Measurements from ENCODE around the gene NRM.
"Not testable (repeated sequence)": the region's sequence is repeated elsewhere in the genome, so short reads cannot be mapped to it uniquely, and the experiment has no call there.

Gene NRM

DNA sequence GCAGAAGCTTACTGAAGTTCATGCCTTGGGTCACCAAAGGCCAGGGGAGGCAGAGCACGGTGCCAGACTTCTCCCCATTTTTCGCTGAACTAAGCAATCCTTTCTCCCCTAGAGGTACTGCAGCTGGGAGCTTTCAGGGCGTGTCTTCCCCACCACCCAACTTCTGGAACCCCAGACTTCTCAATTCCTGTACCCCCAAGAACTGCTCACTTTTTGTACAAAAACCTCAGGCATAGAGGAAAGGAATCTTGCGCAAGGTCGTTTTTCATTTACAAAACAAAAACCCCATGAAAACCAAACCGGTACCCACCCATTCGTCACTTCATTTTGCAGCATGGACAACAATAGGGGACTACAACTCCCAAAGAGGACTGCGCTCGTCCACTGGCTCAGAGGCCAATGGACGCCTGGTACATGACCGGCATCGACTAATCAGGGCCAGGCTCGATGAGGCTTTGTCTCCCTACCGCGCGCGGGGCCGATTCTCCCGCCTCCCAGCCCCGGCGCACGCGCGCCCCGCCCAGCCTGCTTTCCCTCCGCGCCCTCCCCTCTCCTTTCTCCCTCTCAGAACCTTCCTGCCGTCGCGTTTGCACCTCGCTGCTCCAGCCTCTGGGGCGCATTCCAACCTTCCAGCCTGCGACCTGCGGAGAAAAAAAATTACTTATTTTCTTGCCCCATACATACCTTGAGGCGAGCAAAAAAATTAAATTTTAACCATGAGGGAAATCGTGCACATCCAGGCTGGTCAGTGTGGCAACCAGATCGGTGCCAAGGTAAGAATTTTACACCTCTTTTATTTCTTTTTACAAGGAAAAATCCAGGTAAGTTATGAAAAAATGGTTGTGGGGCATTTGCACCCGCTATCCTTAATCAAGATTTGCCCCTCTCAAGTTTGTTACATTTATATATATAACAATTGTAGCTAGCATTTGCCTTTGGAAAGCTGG, 29.3 kb upstream of the NRM start, which contains the start of gene TUBB:
TUBB (plus strand) TSS at position 562 of the 947 bp plus-strand sequence; CDS start at position 717, 155 bp downstream.
- peak; percentile 72 for FAIRE-seq

DNA sequence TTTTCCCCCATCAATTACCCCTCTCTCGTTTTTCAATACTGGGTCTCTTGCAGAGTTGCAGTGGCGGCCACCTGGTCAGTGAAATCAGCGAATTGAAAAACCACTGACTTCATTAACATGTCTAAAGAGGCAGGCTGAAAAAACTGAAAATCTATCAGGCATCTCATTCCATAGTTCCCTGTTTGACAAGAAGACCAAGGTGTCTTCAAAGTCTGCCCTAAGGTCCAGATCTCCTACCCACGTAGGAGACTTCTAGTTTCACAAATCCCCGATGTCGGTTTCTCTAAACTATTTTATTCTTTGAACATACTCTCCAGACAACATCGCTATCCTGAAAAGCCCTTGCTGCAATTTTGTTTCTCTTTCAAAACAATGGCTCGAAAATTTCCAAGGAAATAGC, 28.6 kb upstream of the NRM start:
- FAIRE-seq = no peak

DNA sequence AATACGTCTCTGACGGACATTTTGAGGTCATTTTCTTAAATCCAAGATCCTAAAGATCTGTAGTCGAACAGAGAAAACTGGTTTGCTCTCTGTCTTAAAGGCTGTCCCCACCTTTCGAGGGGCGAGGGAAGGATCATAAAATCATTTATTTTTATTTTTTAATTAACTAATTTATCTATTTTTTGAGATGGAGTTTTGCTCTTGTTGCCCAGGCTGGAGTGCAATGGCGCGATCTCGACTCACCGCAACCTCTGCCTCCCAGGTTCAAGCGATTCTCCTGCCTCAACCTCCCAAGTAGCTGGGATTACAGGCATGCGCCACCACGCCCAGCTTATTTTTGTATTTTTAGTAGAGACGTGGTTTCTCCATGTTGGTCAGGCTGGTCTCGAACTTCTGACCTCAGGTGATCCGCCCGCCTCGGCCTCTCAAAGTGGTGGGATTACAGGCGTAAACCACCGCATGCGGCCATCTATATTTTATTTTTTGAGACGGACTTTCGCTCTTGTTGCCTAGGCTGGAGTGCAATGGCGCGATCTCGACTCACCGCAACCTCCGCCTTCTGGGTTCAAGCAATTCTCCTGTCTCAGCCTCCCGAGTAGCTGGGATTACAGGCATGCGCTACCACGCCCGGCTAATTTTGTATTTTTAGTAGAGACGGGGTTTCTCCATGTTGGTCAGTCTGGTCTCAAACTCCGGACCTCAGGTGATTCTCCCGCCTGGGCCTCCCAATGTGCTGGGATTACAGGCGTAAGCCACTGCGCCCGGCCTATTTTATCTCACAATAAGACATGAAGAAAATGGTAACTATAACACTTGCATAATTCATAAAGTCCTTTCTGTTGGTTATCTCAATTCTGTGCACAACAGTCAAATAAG, 27.3 kb upstream of the NRM start:
- FAIRE-seq = not testable (repeated sequence)

DNA sequence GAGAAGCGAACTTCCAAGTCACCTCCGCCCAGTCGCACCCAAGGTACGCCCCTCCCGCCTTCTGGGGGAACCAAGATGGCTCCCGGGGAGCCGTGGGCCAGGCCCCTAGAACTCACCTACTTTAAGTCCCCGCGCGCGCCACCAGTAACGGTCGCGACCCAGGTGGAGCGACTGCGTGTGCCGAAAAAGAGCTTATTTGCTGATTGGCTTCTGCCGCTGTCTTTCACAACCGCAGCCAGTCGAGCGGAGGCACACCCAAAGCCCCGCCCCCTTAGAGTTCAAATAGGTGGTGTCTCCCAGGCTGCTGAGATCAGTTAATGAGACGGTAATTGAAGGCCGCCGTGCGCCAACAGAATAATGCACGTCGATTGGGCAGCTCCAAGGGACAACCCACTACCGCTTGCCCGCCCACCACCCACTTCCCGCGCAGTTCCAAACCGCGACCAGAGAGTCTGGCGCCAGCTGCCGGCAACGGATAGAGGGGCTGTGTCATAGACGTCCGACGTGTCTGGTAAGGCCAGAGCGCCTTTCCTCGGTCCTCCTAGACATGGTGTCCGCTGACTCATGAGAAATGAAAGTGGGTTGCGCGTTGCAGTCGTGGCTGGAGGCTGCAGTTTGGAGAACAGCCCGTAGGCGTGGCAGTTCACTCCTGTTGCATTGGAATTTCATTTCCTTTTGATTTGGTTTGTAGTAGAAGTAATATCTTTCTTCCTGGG, 26.5 kb upstream of the NRM start, which contains the start of gene MDC1:
MDC1 (minus strand) TSS at position 153 of the 716 bp plus-strand sequence. CDS start 2,106 bp downstream, outside the sequence.
- peak; percentile 99 for FAIRE-seq

- FAIRE-seq = no peak
Observed at GRCh38 chr6:30716879-30717128, 26.0 kb upstream of the NRM start.

GRCh38 chr6:30714263-30714662, 23.5 kb upstream of the NRM start:
- no peak for FAIRE-seq

- FAIRE-seq = no peak
Observed at GRCh38 chr6:30712441-30712945, 21.7 kb upstream of the NRM start.

DNA sequence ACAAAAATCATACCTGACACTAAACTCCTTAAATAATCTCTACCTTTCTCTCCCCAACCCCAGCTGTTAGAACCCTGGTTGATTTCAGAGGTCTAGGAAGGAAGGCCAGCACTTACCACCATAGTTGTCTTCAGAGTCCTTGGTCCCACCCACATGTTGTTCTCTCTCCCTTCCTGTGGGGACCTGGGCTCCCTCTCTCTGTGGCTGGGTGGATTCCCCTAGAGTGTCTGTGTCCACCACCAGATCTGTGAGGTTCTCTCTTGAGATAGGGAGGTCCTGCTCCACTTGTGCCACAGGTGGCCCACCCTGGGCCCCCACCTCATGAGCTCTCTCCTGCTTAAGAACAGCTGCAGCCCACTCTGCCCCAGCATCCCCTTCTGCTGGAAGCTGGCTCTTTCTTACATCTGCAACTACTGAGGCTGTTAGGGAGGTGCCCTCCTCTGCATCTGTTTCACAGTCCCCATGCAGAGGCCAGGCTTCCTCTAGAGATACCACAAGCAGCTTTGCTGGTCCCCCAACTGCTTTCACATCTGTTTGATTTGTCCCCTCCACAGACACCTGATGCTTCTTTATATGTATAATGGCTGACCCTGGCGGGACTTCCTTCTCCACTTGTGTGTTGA, 21.1 kb upstream of the NRM start:
- FAIRE-seq = no peak

DNA sequence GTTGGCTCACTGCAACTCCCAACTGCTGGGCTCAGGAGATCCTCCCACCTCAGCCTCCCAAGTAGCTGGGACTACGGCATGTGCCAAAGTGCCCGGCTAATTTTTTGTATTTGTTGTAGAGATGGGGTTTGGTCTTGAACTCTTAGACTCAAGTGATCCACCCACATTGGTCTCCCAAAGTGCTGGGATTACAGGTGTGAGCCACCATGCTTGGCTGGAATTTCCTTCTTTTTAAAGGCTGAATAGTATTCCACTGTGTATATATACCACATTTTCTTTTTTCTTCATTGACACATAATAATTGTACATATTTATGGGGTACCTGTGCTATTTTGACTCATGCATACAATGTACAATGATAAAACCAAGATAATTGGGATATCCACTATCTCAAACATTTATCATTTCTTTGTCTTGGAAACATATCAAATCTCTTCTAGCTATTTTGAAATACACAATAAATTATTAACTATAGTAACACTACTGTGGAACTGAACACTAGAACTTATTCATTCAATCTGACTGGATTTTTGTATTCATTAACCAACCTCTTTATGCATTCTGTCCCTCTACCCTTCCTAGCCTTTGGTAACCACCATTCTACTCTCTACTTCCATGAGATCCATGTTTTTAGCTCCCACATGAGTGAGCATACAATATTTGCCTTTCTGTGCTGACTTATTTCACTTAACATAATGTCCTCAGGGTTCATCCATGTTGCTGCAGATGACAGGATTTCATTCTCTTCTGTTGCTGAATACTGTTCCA, 18.5 kb upstream of the NRM start:
- no peak for FAIRE-seq

DNA sequence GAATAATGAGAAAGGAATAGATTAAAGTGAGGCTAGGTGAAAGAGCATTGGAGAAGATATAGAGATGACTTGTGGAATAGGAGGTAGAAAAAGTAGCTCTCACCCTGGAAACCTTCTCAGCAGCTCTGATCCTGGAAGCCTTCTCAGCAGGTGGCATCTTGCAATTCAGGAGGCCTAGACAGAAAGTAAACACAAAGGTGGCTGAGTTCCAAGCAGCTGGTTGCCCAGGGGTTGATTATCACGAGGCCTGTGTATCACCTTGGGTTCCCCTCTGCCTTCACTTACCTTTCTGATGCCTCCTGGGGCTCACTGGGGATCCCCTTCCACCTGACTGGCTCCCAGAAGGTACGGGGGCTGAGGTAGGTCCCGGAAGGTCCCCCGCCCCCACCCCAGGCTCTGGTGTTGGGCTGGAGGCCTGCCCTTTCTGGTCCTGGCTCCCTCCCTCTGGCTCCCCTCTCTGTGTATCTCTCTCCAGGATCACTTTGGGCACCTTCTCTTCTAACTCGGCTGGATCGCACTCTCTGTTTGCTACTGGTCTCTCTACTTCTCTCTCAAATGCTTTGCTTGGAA, 16.6 kb upstream of the NRM start:
- no peak for FAIRE-seq

DNA sequence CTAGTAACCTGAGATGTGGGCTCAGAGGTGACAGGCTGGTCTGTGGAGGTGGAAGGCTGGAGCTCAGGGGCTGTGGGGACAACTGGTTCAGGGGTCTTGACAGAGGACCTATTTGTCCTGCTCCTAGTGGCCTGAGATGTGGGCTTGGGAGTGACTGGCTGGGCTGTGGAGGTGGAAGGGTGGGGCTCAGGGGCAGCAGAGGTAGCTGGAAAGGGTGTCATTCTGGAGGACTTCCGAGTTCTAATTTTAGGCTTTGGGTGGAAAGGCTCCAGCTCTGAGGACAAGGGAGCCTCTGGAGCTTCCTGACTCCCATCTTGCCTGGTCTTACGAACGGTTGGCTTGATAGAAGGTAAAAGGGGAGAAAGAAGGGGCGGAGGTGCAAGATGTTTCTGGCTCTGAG, 14.8 kb upstream of the NRM start:
- FAIRE-seq = no peak

DNA sequence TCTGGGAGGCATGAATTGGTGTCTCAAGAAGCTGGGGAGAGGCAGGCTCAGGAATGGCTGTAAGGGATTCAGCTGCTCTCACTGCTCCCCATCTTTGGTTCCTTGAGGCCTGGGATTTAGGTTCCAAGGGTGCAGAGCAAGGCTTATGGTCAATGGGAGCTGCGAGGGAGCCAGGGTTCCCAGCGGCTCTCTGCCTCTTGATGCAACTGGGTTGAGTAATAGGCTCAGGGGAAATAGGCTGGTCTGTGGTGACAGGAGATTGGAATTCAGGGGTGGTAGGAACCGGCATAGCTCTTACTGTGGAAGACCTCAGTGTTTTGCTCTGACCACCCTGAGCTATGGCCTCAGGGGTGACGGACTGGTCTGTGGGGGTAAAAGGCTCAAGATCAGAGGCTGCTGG, 13.0 kb upstream of the NRM start:
- FAIRE-seq = no peak

- no peak for FAIRE-seq
Observed at GRCh38 chr6:30703011-30703410, 12.2 kb upstream of the NRM start.

DNA sequence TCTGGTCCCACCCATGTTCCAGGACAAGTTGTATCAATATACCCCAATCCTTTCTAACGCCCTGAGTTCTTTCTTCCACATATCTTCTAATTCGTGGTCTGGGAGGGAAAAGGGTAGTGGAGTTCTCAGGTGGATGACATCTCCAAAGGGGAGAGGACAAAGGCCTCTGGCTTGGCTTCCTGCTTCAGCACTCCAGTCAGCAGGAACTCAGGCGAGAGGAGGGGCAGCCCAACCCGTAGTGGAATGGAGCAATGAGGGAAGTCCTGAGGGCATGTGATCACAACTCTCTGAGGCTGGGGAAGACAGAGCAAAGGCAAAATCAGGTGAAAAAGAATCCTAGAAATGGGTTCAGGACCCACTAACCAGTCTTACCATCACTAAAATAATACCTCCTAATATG, 9.6 kb upstream of the NRM start:
- FAIRE-seq = no peak

GRCh38 chr6:30696432-30696831, 5.6 kb upstream of the NRM start:
- no peak for FAIRE-seq

GRCh38 chr6:30691208-30691847, 544 bp upstream of the NRM start:
- FAIRE-seq = no peak

DNA sequence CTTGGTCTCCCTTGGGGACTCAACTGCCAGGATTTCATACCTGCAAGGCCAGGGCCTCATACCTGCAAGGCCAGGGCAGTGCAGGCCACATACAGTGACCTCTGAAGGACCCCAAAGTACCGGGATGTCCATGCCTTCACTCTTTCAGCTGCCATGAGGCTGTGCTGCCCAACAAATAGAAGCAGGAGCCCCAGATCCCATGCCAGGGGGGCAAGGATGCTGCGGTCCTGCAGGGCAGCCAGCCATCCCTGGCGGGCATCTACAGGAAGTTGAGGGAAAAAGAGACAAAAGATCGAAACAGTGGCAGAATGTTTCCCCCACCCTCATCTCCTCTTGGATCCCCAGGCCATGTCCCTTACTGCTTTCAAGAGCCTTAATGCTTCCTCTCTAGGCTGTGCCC, 799 bp downstream of the NRM start:
- no peak for FAIRE-seq

DNA sequence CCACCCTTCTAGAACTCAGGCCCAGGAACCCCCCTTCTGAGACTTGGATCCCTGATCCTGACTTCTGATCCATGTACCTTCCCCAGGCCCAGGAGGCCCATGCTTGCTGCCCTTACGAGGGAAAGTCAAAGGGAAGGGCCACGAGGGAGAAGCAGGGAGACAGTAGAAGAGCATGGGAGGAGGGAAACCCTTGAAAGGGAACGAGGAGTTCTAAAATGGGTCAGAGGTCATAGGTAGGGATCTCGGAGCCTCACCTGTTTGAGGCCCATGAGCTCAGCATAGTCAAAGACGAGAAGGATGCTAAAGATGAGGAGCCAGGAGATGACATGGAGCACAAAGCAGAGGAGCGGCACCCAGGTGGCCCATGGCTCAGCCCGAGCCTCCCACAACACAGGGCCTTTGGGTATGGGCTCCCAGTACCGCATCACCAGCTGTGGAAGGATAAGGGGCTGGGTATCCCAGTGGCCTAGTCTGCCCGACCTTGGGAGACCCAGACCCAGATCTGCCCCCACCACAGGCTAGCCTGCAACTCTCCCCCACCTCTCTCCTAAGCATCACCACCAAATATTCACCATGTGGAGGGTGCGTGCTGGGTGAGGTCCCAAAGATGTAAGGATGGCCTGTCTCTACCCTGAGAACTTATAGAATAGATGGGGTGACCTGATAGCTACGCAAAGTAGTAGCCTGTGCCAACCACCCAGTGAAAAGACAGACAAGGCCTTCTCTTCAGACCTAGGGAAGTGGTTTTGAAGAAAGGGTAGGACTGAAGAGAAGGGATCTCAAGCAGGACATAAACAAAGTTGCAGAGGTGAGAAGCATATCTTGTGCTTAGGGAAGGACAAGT, 1.5 kb downstream of the NRM start:
- FAIRE-seq = no peak

DNA sequence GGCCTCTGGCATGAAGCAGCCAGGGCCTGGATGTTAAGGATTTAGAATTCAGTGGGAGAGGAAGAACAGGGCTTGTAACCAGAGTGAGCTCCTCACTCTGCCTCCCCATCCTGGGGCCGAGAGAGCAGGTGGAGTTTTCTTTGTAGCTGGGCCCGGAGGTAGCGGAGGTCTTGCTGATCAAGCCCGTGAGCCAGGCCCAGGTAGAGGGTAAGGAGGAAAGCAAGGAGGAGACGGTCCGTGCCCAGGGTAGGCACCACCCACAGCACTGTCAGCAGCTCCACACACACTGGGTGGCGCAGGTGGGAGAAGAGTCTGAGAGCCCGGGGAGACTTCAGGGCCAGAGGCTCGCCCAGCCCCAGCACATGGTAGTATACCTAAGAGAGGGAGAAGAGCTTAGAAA, 2.2 kb downstream of the NRM start:
- no peak for FAIRE-seq
